HG03342 (cell line): ENCODE results near the gene GPC6.

Experiments
- ATAC-seq: cut with Tn5 transposase; IDR thresholded peaks from one replicate; pipeline ENCODE4 v1.9.1; 2021; ENCODE audit warnings: mild to moderate bottlenecking, moderate library complexity; ENCODE audit not compliant: unreplicated experiment

The GPC6 gene

DNA sequence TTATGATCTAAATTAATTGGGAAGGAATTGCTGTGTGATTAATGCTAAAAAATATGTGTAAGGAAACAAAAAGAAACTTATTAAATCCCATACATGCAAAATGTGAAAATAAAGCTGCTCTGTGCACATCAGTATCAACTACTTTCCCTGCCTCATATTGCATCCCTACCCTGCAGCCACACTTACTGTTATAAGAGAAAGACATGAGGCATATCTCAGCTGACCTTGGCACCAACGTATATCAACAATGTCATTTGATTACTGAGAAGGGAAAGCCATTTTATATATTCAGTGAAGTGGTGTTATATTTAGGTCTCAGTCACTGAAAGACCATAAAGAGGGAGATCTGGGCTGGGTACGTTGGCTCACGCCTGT is 585.1 kb downstream of the GPC6 start:
- no peak for ATAC-seq

DNA sequence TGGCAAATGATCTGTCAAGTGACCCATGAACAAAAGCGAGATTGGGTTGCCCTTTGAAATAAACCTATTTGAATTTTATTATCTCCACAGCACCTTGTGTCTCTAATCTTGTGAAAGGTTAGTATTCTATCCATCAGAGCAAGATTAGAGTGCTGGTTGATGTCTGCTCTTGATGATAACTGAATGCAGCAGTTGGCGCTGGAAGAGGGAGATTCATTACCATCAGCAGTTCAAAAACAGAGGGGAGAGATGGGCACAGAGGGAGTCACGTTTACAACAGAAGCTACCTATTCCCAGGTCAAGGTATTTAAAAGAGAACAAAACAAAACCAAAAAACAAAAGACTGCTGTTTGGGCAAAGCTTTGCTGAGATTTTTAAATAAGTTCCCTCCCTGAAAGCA is 588.1 kb downstream of the GPC6 start:
- ATAC-seq: no peak

DNA sequence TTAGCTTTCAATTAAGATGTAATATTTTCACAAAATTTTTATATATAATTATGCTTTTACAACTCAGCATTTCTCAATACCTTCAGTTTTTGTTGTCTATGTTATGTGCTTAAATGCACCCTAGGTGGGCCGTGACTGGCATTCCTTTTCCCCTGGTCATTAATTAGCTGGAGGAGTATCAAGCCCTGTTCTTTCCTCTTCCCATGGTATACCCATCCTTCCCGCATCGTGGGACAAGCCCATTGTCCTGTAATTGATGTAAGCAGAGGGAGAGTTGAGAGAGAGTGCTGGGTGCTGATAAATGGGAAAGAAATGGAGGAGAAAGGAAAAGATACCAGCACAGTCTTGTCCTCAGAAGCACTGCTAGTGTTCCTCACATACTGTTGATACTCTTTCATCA is 591.7 kb downstream of the GPC6 start:
- no peak for ATAC-seq

DNA sequence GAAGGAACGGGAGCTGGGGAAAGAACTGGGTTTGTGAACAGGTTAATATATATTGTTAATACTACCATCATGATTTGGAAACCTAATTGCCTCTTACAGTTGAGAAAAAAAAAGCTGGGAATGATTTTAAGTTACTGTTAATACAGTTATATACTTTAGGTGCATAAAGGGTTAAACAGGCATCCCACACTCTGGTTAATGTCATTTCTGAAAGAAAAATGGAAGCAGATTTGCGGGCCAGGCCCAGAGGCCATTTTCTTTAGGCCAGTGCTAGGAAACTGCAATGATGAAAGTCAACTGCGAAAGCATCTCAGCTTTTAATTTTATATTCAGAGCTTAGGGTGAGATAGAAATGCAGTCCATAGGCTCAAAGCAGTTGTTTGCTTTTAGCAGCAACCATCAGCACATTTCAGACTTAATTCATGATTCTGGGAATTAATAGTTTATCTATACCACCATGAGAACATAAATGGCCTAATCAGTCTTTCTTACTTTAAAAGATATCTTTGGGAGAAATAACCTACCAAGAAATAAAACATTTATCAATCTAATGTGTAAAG is 592.8 kb downstream of the GPC6 start:
- no peak for ATAC-seq

DNA sequence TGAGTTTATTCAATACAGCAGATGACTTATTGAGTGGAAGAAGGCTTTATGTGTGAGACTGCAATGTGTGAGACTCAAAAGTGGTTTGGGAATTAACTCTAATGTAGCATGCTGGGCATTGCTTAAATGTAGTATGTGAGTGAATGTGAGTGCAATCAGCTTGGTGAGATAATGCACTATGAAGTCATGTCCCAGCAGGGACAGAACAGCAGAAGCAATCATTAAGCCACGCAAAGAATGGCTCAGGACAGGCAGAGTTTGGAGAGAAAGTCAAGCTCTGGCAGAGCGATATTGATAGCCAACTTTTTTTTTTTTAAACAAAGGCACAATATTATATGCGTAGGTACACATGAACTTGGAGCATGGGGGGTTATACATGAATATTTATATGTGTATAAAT is 597.7 kb downstream of the GPC6 start:
- no peak for ATAC-seq

DNA sequence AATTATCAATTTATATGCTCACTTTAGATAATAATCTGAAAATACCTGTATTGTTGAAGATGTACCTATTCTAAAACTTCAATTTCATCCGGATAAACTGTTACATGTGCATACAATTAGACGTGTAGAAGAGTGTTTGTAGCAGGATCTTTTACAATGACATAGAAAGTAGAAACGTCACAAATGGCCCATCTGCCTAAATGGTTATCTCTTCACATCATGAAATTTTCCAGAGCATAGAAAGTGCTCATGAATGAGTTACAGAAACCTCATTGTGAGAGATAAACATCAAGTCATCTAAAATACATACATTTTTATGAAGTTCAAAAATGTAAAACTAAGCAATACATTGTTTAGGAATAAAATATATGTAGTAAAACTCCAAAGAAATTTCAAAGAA is 607.4 kb downstream of the GPC6 start:
- no peak for ATAC-seq

DNA sequence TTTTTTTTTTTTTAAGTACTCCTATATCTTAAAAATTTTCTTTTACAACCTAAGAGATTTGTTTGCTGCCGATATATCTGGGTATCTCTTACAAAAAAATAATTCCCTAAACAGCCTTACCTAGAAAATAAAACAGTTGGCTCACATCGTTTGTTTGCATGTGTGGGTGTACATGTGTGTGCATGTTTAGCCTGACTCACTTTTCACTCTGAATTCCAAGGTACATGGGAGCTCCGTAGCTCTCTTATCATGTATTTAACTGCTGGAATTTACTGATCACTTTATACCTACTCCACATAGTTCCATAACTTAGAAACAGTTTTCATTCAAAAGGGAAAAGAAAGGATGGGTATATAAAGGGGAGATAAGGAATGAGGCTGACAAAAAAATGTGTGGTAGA is 616.5 kb downstream of the GPC6 start:
- ATAC-seq: no peak

DNA sequence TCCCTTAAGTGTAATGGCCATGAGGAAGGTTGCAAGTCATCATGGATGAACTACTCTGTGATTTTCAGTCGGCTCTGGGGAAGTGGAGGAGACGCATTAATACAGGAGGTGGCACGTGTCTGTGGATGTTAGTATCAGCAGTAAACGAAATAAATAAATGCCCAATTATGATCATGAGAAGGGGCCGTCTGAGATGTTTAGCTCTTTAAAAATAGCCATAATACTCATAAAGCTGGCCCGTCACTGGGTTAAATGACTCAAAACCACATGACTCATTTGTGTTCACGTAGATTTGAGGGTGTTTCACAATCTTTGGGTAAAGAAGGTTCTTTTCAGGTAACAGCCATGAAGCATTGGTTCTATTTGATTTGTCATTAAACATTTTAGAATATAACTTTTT is 620.6 kb downstream of the GPC6 start:
- ATAC-seq: no peak

DNA sequence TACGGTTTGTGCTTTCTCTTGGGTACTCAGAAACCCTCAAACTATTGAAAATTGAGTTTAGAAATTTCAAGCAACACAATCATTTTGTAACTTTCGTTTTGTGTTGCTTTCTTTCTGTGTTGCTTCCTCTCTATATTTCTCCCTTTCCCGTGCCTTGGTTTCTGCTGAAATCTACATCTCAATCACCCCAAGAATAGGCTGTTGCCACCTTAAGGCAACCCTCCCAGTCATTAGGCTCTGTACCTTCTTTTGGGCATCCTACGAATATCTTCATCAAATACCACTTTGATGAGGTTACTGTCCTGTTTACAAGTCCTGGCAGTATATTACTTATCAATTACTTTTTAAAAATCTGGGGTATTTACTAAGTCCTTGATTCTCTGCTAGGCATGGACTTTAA is 621.6 kb downstream of the GPC6 start:
- no peak for ATAC-seq

DNA sequence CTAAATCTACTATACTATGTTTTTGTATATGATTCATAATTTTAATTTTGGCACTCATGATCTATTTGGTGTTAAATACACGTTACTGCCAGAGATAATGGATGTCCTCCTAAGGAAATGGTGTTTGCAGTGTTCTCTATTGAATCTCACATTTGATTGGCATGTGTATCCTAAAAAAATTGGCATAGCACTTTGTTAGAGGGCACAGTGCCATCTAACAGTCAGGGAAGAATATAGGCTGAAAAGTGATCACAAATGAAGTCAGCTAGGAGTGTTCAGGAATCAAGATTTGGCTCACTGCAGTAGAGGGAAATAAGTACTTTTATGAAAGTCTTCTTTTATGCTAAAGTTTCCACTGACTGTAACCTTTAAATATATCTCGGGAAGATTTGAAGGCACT is 624.6 kb downstream of the GPC6 start:
- ATAC-seq: no peak

DNA sequence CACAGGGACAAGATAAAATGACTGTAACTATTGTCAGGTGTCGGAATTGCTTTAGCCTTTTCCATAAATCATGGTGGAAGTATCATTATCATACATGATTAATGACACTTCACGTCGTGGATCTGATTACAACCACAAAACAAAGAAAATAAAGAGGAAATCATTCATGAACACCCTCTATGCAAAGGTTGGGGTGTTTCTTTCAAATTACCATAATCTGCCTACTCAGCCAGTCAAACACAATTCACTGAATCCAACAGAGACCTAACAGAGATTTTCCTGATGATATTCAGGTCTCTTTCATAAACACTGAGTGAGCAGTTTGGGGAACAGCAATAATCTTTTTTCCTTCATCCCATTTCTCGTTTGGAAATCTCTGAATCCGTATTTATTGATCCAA is 627.3 kb downstream of the GPC6 start:
- no peak for ATAC-seq

DNA sequence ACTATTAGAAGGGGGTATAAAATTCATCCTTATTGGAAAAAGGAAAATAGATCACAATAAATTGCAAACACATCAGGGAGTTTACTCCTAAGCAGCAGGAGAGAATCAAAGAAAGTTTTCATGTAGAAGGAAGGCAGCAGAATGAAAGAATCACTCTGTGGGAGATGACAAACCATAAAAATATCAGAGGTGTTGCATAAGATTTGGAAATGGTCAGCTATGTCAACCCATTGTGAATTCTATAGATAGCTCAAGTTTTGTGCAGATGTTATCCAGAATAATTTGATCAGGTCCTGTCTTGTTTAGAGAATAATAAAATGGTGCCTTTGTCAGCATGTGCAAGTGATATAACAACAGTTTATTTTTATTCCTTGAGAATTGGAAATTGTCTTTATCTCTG is 630.5 kb downstream of the GPC6 start:
- no peak for ATAC-seq

DNA sequence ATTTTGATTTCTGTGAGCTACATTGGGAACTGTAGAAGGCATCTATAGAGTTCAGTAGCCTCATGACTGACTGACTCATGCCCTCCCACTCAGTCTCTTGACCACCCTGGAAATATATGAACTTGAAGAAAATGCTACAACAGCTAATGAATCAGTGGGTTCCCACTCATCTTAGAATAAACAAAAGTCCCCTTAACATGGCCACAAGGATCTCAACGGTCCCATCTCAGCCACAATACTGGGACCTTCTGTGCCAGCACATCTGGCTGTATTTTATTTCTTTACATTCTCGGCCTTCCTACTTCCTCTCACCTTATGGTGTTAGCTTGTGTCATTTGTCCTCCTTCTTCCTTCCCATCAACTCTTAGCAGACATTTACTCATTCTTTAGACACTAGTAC is 633.1 kb downstream of the GPC6 start:
- ATAC-seq: no peak

DNA sequence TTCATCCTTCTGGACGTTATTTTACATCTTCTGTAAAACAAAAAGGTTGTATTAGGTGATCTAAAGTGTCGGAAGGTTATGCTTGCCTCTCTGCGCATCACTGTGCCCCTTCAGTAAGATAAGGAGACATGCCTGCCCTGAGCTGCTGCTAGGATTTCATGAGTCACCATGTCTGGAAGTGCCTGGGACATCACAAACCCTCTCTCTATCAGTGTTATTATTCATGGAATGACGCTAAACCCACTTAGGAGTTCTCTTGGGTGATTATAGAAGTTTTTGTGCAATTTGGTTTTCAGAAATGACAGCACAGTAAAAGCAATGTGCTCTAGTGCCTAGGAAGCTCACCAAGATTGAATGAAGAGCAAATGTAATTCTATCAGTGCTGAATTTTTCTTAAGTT is 635.2 kb downstream of the GPC6 start:
- ATAC-seq: no peak

DNA sequence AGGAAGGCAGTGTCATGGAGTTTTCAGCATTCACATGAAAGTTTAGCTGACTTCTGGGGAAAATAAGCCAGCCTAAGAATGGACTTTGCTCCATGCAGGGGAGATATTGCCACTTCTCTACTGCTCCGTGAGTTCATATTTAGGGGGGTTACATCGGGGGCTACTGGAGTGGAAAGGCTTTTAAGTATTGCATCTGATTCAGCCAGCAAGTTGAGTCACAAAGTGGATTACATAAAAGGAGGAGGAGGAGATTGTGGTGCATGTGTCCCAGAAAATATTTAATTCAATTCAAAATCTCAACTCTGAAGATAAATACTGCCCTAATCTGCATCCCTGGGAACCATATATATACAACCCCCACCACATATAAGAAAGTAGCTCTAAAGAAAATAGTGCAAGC is 635.7 kb downstream of the GPC6 start:
- ATAC-seq: no peak

DNA sequence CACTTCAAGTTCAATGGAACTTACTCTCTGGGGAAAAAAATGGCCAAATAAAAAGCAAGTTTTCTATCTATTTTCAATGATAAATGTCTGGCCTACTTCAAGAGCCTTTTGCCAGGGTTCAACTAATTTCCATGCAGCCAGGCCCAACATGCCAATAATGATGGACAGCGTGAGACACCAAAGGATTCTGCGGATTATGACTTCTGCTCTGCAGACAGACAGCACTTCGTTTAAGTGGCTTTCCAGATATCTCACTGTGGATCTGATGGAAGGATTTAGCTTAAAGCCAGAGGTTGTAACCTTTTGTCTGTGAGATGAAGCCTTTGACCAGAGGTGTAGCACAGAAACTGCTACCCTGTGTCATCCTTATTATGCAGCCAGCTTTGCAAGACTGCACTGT is 638.6 kb downstream of the GPC6 start:
- ATAC-seq: no peak

DNA sequence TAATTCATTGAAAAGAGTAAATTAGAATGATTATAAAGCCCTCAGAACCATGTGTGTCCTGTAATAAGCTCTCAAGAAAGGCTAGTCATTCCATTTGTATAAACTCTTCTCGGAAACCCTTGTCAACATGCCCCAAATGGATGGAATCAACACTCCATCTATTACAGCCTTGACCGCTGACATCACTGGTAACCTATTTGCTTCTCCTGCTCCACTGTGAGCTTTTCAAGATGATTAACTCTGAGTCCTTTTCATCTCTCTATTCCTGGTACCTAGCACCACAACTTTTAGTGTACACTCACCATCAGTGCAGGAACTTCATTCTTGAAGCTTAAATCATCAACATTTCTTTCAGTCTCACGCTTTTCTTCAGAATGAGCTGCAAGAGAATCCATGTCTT is 640.9 kb downstream of the GPC6 start:
- ATAC-seq: no peak

DNA sequence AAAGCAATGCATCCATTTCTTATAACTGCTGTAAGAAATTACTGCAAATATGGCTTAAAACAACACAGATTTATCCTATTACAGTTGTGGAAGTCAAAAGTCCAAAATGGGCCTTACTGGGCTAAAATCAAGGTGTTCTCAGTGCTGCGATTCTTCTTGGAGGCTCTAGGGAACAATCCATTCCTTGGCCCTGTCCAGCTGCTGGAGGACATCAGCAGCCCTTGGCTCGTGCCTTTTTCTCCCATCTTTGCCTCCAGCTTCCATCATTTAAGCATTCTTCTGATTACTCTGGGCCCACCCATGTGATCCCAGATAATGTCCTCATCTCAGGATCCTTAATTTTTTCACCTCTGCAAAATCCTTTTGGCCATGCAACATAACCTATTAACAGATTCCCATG is 645.8 kb downstream of the GPC6 start:
- no peak for ATAC-seq

DNA sequence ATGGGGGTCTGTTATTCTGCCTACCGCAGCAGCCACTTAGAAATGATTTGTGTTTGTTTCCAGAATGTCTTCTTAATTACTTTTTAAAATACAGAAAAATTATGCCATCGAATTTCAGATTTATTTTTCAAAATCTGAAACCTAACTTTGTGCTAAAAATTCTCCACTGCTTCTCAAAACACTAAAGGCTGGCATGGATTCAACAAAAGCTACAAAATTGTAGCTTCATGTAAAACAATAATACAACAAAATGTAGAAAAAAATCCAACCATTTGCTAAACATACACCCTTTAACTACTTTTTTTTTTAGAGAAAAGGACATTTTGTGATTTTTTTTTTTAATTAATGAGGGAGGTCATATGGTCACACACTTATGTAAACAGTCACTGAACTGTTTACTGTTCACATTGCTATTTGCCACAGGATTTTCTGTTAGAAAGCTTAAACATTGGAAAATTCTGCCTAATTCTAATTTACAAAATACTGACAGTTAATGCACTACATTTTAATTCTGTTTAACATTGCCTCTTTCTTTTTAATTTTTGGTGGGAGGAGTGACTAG is 646.3 kb downstream of the GPC6 start:
- ATAC-seq: no peak

DNA sequence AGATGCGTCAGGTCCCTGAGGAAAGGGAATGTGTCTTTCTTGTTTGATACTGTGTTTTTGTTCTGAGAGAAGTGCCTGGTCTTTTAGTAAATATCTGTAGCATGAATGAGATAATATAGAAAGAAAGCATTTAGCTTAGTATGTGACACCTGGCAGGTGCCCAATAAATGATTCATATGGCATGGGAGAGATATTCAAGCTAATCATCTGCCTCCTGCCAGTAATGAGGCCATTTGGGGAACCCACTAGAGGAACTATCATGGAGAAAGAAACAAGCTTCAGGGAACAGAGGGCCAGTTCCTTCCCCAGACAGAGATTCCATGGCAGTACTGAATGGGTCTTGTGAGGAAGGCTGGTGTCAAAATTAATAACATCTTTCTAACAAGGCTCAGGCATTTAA is 648.9 kb downstream of the GPC6 start:
- ATAC-seq: no peak

DNA sequence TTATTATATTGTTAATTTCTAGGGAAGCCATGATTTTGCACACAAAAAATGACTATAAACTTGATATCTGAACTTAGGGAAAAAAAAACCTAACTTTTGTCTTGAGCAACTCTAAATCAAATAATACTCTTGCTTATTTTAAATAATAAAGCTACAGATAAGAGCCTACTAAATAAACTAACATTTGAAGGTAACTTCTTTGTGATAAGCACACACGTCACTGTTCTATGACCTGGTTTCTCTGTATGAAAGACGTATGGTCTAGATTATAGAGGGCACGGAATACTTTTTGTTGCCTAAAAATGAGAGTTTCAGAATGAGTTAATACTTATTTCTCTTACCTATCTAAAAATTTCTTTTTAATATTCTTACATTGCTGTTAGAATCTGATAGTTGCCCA is 649.6 kb downstream of the GPC6 start:
- no peak for ATAC-seq

DNA sequence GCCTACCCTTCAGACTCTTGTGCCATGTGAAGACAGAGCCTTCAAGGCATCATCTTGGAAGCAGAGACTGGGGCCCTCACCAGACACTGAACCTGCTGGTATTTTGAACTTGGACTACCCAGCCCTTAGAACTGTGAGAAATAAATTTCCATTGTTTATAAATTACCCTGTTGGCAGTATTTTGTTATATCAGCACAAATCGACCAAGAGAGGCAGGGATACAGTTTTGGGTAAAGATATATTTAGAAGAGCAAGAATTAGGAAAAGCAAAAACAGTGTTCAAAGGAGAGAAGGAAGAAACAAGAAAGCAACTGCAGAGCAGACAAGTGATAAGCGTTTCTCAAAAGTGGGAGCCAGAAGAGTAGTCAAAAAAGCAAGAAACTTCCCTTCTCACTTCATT is 652.1 kb downstream of the GPC6 start:
- no peak for ATAC-seq

DNA sequence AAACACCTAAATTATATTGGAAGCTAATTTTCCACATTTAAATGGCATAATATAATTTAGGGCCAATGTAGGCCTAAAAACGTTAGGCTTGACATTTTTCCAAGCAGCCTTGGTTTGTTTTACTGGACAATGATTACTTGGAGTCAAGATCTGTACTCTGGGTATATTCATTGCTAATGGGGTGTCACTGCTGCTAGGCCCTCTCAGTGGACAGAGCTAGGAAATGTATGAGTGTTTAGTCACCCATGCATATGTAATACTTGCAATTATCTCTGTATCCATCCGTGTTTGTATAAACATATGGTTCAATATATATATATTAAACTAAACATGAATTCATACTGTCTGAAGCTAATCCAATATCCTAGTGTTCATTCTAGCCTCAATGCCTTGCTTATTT is 654.8 kb downstream of the GPC6 start:
- no peak for ATAC-seq
